SK-N-SH treated with all-trans-retinoic acid at 6 μM for 48 hours (cell line): ENCODE data around the gene TRABD2A.

Experiments
- ISL1 ChIP-seq: fragments of 250-450 bp; sonication (Bioruptor Pico); IDR thresholded peaks from 2 replicates; pipeline ENCODE4 v2.1.2; 2022; ENCODE audit warnings: mild to moderate bottlenecking, moderate library complexity
- ZNF8 ChIP-seq: fragments of 450-650 bp; formaldehyde crosslinking; IDR thresholded peaks from 2 replicates; pipeline ENCODE4 v1.5.0; 2020; ENCODE audit warnings: mild to moderate bottlenecking, moderate library complexity

GRCh38 chr2:84875213-84875560 is 5.7 kb downstream of the TRABD2A start:
- TF ChIP-seq ISL1 (CRISPR knock-in tag) (no peak), ZNF8 (CRISPR knock-in tag) (no peak)
